22Rv1 (cell line): ENCODE results near the gene SLC19A2.

Experiments used
- CTCF ChIP-seq: fragments of 450-650 bp; IDR thresholded peaks from 2 replicates; pipeline ENCODE4 v1.5.1; 2017; ENCODE audit warnings: mild to moderate bottlenecking
- ZFX ChIP-seq: fragments of 450-650 bp; IDR thresholded peaks from 2 replicates; pipeline ENCODE4 v1.6.1; 2017; ENCODE audit warnings: antibody characterized with exemption, borderline replicate concordance

GRCh38 chr1:169507413-169507812 is 21.7 kb upstream of the SLC19A2 start:
- TF ChIP-seq CTCF = no peak
- TF ChIP-seq ZFX = no peak
